SU-DHL-6 (cell line): ENCODE results near the gene NCLN.
"Not testable (repeated sequence)": the region's sequence is repeated elsewhere in the genome, so short reads cannot be mapped to it uniquely, and the experiment has no call there.

Experiments used
- H2AFZ ChIP-seq: fragments of 200-600 bp; sonication (generic); 2 replicates; pipeline ENCODE4 v1.6.1; 2014; ENCODE audit warnings: low read depth, mild to moderate bottlenecking, moderate library complexity, mixed read lengths, antibody characterized with exemption, low read length; ENCODE audit not compliant: severe bottlenecking
- H3F3A ChIP-seq: fragments of 200-600 bp; shearing (Covaris generic); 2 replicates; pipeline ENCODE4 v1.6.0; 2016; ENCODE audit warnings: antibody characterized with exemption, mild to moderate bottlenecking; ENCODE audit not compliant: insufficient read depth
- H3K27ac ChIP-seq: fragments of 200-600 bp; sonication (generic); 2 replicates; pipeline ENCODE4 v1.5.1; 2016; ENCODE audit warnings: low read depth, mild to moderate bottlenecking, low read length, moderate library complexity, mixed read lengths
- H3K27me3 ChIP-seq: fragments of 200-600 bp; sonication (generic), shearing (Covaris generic); 2 replicates; pipeline ENCODE4 v1.6.0; 2014; ENCODE audit warnings: mild to moderate bottlenecking, low read length
- H3K36me3 ChIP-seq: fragments of 200-600 bp; sonication (generic); 2 replicates; pipeline ENCODE4 v1.6.1; 2014; ENCODE audit warnings: mild to moderate bottlenecking, low read length, mixed read lengths
- H3K4me2 ChIP-seq: fragments of 300-600, 200-600 bp; shearing (Covaris generic), sonication (generic); 2 replicates; pipeline ENCODE4 v1.6.0; 2014; ENCODE audit warnings: low read length, low read depth, mild to moderate bottlenecking; ENCODE audit not compliant: poor library complexity, severe bottlenecking
- H3K4me3 ChIP-seq: fragments of 200-600 bp; sonication (generic); 2 replicates; pipeline ENCODE4 v1.5.1; 2014; ENCODE audit warnings: antibody characterized with exemption, low read length, mild to moderate bottlenecking, mixed read lengths; ENCODE audit not compliant: insufficient read depth, poor library complexity, severe bottlenecking
- H3K79me2 ChIP-seq: fragments of 200-600 bp; sonication (generic); 2 replicates; pipeline ENCODE4 v1.6.1; 2014; ENCODE audit warnings: mild to moderate bottlenecking, low read length, moderate library complexity; ENCODE audit not compliant: insufficient read depth
- H3K9ac ChIP-seq: fragments of 200-600 bp; sonication (generic); 2 replicates; pipeline ENCODE4 v1.7.0; 2014; ENCODE audit warnings: mild to moderate bottlenecking, low read length
- H3K9me2 ChIP-seq: fragments of 200-600 bp; sonication (generic); replicated peaks from 2 replicates; pipeline ENCODE4 v1.6.1; 2014; ENCODE audit warnings: low read length; ENCODE audit not compliant: insufficient read depth
- H3K9me3 ChIP-seq: fragments of 200-600 bp; sonication (generic); 2 replicates; pipeline ENCODE4 v1.6.1; 2014; ENCODE audit warnings: low read length, mixed read lengths; ENCODE audit not compliant: insufficient read depth
- H4K20me1 ChIP-seq: fragments of 200-600 bp; sonication (generic); 2 replicates; pipeline ENCODE4 v1.6.1; 2014; ENCODE audit warnings: low read depth, mild to moderate bottlenecking, antibody characterized with exemption, low read length, moderate library complexity, mixed read lengths
- CTCF ChIP-seq: fragments of 200-600 bp; sonication (generic); IDR thresholded peaks from one replicate; pipeline ENCODE4 v1.5.1; 2017; ENCODE audit warnings: antibody characterized with exemption, mild to moderate bottlenecking, low read length, moderate library complexity; ENCODE audit not compliant: insufficient read depth, poor library complexity, severe bottlenecking
- EZH2phosphoT487 ChIP-seq: fragments of 200-600 bp; sonication (generic), shearing (Covaris generic); conservative IDR thresholded peaks from 2 replicates; pipeline ENCODE4 v1.6.1; 2018; ENCODE audit warnings: mild to moderate bottlenecking, antibody characterized with exemption, low read length, moderate library complexity, mixed read lengths

NCLN gene

DNA sequence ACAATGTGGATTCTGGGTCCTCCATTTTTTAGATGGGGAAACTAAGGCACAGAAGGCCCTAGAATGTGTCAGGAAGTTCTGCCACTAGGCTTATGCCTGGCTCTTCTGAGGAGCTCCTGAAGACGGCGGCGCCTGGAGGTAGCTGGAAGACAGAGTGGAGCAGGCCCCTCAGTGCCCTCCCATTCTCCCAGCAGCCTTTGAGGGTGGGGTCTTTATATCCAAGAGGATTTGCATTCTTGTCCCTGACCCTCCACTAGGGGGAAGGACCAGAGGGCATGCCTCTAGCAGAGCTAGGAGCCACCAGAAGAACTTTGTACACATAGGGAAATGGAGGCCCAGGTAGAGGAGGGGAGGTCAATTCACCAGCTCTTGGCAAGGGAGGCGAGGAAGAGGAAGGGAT is 48.1 kb downstream of the NCLN start:
- no peak overlapping the region for H3K4me2 ChIP-seq
- H3K9me3 ChIP-seq, result no peaks in the 10 kb centered on the region
- no peak for TF ChIP-seq CTCF

GRCh38 chr19:3234800-3235199 is 49.1 kb downstream of the NCLN start:
- Histone ChIP-seq H3K9ac (no peak overlapping the region), H3K9me3 (no peaks in the 10 kb centered on the region), H3K9me2 (no peaks in the 10 kb centered on the region), H3K36me3 (no peaks in the 10 kb centered on the region), H3K79me2 (no peaks in the 10 kb centered on the region), H3K4me2 (no peak overlapping the region), H3K27ac (no peak overlapping the region), H4K20me1 (no peaks in the 10 kb centered on the region), H2AFZ (no peak overlapping the region), H3F3A (no peaks in the 10 kb centered on the region), H3K4me3 (no peak overlapping the region), H3K27me3 (no peaks in the 10 kb centered on the region)
- no peak for TF ChIP-seq CTCF
- TF ChIP-seq EZH2phosphoT487, result no peak

More for the DNA sequence above, 48.1 kb downstream of the NCLN start:
- no peaks in the 10 kb centered on the region for H4K20me1 ChIP-seq
- no peaks in the 10 kb centered on the region for H3K9me2 ChIP-seq
- H3K4me3 ChIP-seq, result no peak overlapping the region
- no peak overlapping the region for H2AFZ ChIP-seq
- no peaks in the 10 kb centered on the region for H3K79me2 ChIP-seq
- H3K9ac ChIP-seq, result no peak overlapping the region
- no peaks in the 10 kb centered on the region for H3K36me3 ChIP-seq
- no peak overlapping the region for H3K27ac ChIP-seq
- H3K27me3 ChIP-seq, result no peaks in the 10 kb centered on the region
- H3F3A ChIP-seq, result no peaks in the 10 kb centered on the region

GRCh38 chr19:3235604-3236003 is 49.9 kb downstream of the NCLN start:
- not testable (repeated sequence) for H3K27me3 ChIP-seq, H3K9me2 ChIP-seq, H3K9ac ChIP-seq, H3K4me2 ChIP-seq, H3K9me3 ChIP-seq, H2AFZ ChIP-seq, H3F3A ChIP-seq, H3K27ac ChIP-seq, H3K4me3 ChIP-seq, H3K36me3 ChIP-seq, H3K79me2 ChIP-seq, H4K20me1 ChIP-seq

DNA sequence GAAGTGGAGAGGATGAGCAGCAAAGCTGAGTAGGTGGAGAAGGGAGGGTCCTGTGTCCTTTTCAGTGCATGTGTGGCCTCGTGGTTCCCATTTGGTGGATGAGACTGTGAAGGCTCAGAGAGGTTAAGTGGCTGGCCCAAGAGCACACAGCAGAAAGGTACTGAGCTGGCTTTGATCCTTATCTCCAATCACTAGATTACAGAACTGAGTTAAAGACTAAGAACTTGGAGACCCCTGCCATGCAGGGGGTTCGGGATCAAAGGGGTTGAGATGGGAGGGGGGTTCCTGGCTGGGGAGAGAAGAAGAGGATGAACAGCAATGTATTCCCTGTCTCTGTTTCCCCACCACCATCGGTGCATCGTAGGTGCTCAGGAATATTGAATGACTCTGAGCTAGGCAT is 50.5 kb downstream of the NCLN start:
- Histone ChIP-seq H3K79me2 (no peaks in the 10 kb centered on the region), H3K4me3 (no peak overlapping the region), H3F3A (no peaks in the 10 kb centered on the region), H3K9me3 (no peaks in the 10 kb centered on the region), H3K27me3 (no peaks in the 10 kb centered on the region), H3K9ac (no peak overlapping the region), H3K36me3 (no peaks in the 10 kb centered on the region), H4K20me1 (no peaks in the 10 kb centered on the region), H3K9me2 (no peaks in the 10 kb centered on the region), H3K27ac (no peak overlapping the region), H2AFZ (no peak overlapping the region), H3K4me2 (no peak overlapping the region)
- TF ChIP-seq EZH2phosphoT487 (no peak), CTCF (no peak)
